HG03139 (cell line): ENCODE results near the gene GRIA4.
"Not testable (repeated sequence)": the region's sequence is repeated elsewhere in the genome, so short reads cannot be mapped to it uniquely, and the experiment has no call there.

ENCODE experiments used
- ATAC-seq: cut with Tn5 transposase; IDR thresholded peaks from one replicate; pipeline ENCODE4 v1.9.1; 2021; ENCODE audit not compliant: unreplicated experiment

Gene GRIA4

GRCh38 chr11:105718641-105719040 lies 108.8 kb downstream of the GRIA4 start:
- ATAC-seq = no peak

GRCh38 chr11:105719073-105719822 lies 109.4 kb downstream of the GRIA4 start:
- ATAC-seq = peak; percentile 64

GRCh38 chr11:105720096-105720495 lies 110.2 kb downstream of the GRIA4 start:
- no peak for ATAC-seq

- ATAC-seq = no peak
Observed at GRCh38 chr11:105723269-105723668, 113.4 kb downstream of the GRIA4 start.

- ATAC-seq = no peak
Observed at GRCh38 chr11:105732611-105733010, 122.7 kb downstream of the GRIA4 start.

- no peak for ATAC-seq
Observed at GRCh38 chr11:105734426-105734825, 124.6 kb downstream of the GRIA4 start.

- no peak for ATAC-seq
Observed at GRCh38 chr11:105738251-105738650, 128.4 kb downstream of the GRIA4 start.

- no peak for ATAC-seq
Observed at GRCh38 chr11:105738986-105739795, 129.3 kb downstream of the GRIA4 start.

GRCh38 chr11:105740164-105740903 lies 130.5 kb downstream of the GRIA4 start:
- ATAC-seq = peak; percentile 96

GRCh38 chr11:105741488-105742020 lies 131.7 kb downstream of the GRIA4 start:
- no peak for ATAC-seq

GRCh38 chr11:105754260-105754659 lies 144.4 kb downstream of the GRIA4 start:
- ATAC-seq = no peak

GRCh38 chr11:105754716-105755115 lies 144.8 kb downstream of the GRIA4 start:
- no peak for ATAC-seq

- no peak for ATAC-seq
Observed at GRCh38 chr11:105757107-105757506, 147.2 kb downstream of the GRIA4 start.

GRCh38 chr11:105763594-105763993 lies 153.7 kb downstream of the GRIA4 start:
- no peak for ATAC-seq

- no peak for ATAC-seq
Observed at GRCh38 chr11:105767931-105768330, 158.1 kb downstream of the GRIA4 start.

GRCh38 chr11:105769627-105770026 lies 159.8 kb downstream of the GRIA4 start:
- no peak for ATAC-seq

- ATAC-seq = not testable (repeated sequence)
Observed at GRCh38 chr11:105773452-105773851, 163.6 kb downstream of the GRIA4 start.

- ATAC-seq = no peak
Observed at GRCh38 chr11:105774899-105775298, 165.0 kb downstream of the GRIA4 start.

- no peak for ATAC-seq
Observed at GRCh38 chr11:105780781-105781525, 171.1 kb downstream of the GRIA4 start.

- no peak for ATAC-seq
Observed at GRCh38 chr11:105781807-105782206, 171.9 kb downstream of the GRIA4 start.

GRCh38 chr11:105783216-105783615 lies 173.3 kb downstream of the GRIA4 start:
- no peak for ATAC-seq
